D341Med (cell line): ENCODE results near the gene ZMPSTE24.
"Not testable (repeated sequence)": the region's sequence is repeated elsewhere in the genome, so short reads cannot be mapped to it uniquely, and the experiment has no call there.

Experiments used
- DNase-seq: peaks from one replicate; pipeline ENCODE4 v3.0.0; 2012; ENCODE audit warnings: low spot score

Gene ZMPSTE24

GRCh38 chr1:40318970-40319621 lies 61.1 kb downstream of the ZMPSTE24 start:
- DNase-seq, result no peak

GRCh38 chr1:40331403-40331802 lies 73.4 kb downstream of the ZMPSTE24 start:
- DNase-seq, result not testable (repeated sequence)

- no peak for DNase-seq
These were observed 74.7 kb downstream of the ZMPSTE24 start for GRCh38 chr1:40332695-40333094.

- DNase-seq, result no peak
These were observed 79.4 kb downstream of the ZMPSTE24 start for GRCh38 chr1:40337443-40337842.

GRCh38 chr1:40338745-40339419 lies 80.8 kb downstream of the ZMPSTE24 start:
- DNase-seq, result peak; percentile 84

GRCh38 chr1:40339420-40340323 lies 81.6 kb downstream of the ZMPSTE24 start:
- no peak for DNase-seq

- DNase-seq, result no peak
These were observed 83.7 kb downstream of the ZMPSTE24 start for GRCh38 chr1:40341491-40342380.

GRCh38 chr1:40342381-40342717 lies 84.3 kb downstream of the ZMPSTE24 start:
- DNase-seq, result not testable (repeated sequence)
